T1000 (cell line): ENCODE measurements around the gene RPL35A.
"Not testable (repeated sequence)": the region's sequence is repeated elsewhere in the genome, so short reads cannot be mapped to it uniquely, and the experiment has no call there.

Source experiments
- DNase-seq: peaks from one replicate; lab custom pipeline; 2025; ENCODE audit warnings: mixed read lengths; lab: John Stamatoyannopoulos, UW

The RPL35A gene

GRCh38 chr3:197949778-197950676, at the start of gene RPL35A:
RPL35A (plus strand) TSS chr3:197950190; CDS start chr3:197950968, 778 bp downstream.
- DNase-seq, result peak; percentile 77

- no peak for DNase-seq
These were observed 48.4 kb upstream of the RPL35A start for GRCh38 chr3:197901626-197902025.

DNA sequence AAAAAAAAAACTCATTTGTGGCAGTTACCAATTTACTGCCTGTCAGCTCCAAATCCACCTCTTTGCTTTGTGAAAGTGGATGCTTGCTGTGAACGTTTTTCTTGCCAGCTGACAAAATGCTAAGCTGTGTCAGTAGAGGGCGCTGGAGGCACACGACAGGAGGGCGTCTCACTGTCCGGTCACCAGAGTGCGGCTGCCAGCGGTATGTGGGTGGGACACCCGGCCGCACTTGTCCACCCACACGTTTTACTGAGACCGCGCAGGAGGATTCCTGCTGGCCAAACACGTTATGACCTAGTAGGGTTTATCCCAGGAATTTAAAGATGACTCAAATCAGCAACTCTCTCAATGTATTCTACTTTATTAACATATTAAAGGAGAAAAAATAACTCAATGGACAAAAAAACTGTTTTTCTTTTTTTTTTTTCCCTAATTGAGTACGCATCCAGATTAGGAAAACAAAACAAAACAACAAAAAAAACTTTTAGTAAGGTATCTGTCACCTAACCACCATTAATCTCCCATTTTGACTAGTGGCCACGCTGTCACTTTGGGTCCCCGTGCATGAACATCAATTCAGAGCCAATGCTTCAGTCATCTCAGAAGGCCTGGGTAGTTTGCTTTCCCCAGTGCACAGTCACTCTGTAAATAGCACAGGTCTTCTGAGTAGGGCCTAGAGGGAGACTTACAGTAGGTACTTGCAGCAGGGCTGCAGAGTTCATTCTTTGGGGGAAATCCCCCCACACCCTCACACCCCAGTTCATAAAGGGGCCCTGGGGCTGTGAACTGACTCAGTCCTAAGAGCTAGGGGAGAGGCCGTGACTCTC, 43.8 kb upstream of the RPL35A start:
- peak; percentile 69 for DNase-seq

DNA sequence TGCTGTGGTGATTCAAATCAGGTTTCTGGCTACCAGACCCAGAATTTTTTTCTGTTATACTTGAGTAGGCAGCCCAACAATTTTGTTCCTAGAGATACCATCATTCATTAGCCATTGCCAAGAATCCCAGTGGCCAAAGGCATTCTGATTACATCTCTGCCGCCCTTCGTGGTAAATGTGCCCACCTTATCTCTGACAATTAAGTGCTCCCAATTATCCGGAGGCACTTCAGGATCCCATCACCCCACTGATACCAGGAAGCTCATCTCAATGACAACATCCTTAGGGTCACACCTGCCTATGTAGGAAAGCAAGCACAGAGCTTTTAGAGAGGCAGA, 43.2 kb upstream of the RPL35A start:
- no peak for DNase-seq

- no peak for DNase-seq
These were observed 42.8 kb upstream of the RPL35A start for GRCh38 chr3:197907196-197907595.

- DNase-seq, result peak; percentile 11
These were observed 41.4 kb upstream of the RPL35A start for GRCh38 chr3:197908550-197908949.

DNA sequence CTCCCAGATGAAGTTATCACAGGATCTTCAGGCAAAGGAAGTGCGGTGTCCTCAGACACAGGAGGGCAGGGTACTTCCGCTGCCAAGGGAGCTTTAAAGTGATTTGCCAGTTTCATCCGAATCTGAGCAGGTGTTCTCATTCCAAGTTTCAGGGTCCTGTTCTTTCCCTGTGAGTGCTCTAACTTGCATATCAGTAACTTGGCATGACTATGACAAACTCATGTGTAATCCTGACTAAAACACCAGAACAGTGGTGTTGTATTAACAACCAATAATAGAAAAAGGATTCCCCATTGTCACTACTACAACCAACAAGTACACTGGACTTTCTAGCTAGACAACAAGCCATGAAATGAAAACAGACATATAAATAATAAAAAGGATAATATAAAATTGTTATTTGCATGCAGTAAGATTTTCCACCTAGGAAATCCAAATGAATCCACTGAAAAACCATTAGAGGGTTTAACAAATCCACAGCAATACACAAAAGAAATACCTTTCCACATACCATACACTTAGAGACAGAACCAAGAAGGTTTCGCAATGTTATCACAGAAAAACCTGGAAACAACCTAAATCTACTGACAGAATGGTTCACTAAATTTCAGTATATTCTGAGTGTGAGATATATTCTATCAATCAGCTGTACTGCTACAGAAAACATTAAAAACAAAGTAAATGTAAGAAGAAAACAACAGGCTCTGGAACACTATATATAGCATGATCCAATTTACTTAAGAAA, 40.9 kb upstream of the RPL35A start:
- DNase-seq, result no peak

GRCh38 chr3:197912741-197913476, 37.1 kb upstream of the RPL35A start:
- DNase-seq, result no peak

DNA sequence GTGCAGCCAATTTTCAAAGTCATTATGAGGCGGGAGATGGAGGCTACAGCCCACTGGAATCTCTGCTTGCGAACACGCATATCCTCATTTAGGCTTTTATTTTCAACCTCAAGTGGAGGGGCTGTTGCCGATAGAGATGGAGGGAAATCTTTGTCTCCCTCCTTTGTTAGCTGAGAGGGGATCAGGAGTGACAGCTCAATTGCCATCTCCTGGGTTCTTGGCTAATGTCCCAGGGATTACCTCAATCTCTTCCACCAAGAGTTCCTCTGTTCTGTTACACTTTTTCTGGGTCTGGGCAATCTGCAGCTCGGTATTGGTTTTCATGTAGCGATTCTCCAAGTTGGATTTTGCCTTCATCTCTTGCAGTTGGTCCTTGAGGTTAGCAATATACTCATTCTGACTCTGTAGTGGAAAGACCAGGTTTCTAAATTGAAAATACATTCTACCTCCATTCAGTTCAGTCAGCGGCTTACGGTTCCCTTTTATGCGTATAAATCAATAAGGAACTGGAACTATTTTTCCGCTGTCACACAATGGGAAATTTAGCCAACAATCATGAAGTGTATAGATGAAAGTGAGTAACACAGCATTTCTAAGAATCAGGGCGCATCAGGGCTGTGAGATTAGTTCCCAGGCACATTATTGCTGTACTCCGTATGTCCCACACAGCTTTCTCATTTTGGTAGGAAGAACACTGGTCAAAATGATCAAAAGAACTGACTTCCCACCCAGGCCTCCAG, 36.2 kb upstream of the RPL35A start:
- DNase-seq, result no peak

GRCh38 chr3:197921429-197922275, 28.3 kb upstream of the RPL35A start:
- DNase-seq, result not testable (repeated sequence)

GRCh38 chr3:197926418-197926817, 23.6 kb upstream of the RPL35A start:
- no peak for DNase-seq

DNA sequence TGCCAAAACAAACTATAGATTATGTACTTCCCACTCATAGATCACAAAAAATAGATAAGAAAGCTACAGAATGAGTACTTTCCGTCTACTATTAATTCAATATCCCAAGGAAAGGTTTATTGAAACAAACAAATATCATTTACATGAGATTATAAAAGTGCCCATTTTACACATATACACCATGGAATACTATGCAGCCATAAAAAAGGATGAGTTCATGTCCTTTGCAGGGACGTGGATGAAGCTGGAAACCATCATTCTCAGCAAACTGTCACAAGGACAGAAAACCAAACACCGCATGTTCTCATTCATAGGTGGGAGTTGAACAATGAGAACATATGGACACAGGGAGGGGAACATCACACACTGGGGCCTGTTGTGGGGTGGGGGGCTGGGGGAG, 22.4 kb upstream of the RPL35A start:
- DNase-seq, result not testable (repeated sequence)

- DNase-seq, result no peak
These were observed 13.1 kb upstream of the RPL35A start for GRCh38 chr3:197936819-197937384.

DNA sequence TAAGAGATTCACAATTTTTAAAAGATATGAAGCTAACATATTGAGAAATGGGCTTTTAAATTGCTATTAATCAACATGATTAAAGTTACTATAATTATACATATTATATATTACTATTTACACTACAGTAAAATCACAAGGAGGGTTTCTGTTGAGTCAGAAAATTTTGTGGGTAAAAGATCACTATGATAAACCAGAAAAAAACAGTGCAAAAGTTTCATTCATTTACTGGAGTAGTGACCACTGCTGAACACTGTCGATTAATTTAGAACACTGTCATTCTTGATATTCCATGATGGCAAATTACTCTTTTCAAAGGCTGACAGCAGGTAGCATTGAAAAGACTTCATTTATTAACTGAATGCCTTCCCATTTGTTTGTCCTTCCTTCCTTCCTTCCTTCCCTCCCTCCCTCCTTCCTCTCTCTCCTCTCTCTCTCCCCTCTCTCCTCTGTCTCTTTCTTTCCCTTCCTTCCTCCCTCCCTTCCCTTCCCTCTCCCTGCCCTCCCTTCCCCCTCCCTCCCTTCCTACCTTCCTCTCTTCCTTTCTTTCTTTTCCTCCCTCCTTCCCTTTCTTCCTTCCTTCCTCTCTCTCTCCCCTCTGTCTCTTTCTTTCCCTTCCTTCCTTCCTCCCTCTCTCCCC, 9.1 kb upstream of the RPL35A start:
- DNase-seq, result no peak

DNA sequence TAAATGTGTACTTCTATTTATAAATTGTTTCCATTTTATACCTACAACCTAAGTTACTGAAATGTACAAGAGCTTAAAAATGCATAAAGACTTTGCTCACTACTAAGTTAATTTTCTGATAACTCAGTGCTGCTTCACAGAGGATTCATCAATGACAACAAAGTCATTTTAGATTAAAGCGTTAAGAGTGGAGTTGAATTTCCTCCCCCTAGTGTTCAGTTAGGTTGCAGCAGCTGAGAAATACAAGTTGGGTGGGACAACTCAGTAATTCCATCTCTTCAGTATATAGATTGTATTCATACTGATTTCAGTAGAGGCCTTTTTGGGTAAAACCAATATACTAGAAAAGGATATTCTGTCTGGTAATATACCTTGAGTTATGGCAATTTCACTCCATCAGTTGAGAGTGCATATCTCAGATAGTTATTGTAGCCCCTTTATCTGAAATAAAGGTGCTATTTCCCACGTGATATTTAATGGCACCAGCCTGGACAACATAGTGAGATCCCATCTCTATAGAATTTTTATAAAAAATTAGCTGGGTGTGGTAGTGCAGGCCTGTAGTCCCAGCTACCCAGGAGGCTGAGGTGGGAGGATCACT, 6.9 kb upstream of the RPL35A start:
- DNase-seq, result no peak

DNA sequence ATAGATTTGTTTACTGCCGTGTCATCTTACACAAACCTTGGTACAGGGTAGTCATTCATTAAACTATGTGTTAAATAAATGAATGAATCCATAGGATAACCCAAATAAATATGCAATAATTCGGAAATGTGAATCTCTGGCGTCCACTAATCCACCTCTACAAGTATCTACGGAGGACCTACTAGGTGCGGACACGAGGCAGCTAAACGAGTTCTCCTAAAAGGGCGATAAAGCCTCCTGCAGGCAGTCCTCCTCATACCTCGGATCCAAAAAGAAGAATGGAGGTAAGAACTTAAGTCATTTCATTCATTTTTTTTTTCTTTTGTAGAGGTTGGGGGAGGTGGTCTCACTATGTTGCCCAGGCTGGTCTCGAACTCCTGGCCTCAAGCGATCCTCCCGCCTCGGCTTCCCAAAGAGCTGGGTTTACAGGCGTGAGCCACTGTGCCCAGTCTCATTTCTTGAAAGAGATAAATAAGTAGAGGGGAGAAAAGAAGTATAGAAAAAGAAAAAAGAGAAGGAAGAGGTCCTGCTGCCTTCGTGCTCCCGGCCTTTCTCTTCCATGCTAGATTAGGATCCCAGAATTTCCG, 706 bp upstream of the RPL35A start:
- DNase-seq, result no peak

DNA sequence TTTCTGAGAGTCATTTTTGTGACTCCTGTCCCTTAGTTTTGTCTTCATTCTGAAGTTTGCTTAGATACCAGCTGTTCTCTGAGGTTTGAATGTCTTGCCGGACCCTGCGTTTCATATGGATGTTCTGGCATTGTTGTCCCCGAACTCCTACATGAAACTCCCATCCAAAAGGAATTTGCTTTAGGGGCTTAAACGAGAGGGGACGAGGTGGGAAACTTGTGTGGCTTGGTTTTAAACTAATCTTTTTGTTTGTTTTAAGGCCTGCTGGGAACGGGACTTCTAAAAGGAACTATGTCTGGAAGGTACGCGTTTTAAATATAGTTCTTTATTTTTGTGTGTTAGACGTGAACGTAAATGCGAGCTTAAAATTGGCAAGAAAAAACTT, 679 bp downstream of the RPL35A start:
- no peak for DNase-seq

GRCh38 chr3:197951392-197951990, 1.5 kb downstream of the RPL35A start:
- no peak for DNase-seq
